BLaER1 (cell line): ENCODE measurements around the gene TTC39B.

Experiments
- H3K27ac ChIP-seq: shearing (Covaris generic); formaldehyde crosslinking; 2 replicates; pipeline ENCODE4 v1.8.1; 2022
- H3K27me3 ChIP-seq: shearing (Covaris generic); formaldehyde crosslinking; 2 replicates; pipeline ENCODE4 v1.8.1; 2022
- H3K36me3 ChIP-seq: shearing (Covaris generic); formaldehyde crosslinking; 2 replicates; pipeline ENCODE4 v1.8.1; 2022
- H3K4me1 ChIP-seq: shearing (Covaris generic); formaldehyde crosslinking; 2 replicates; pipeline ENCODE4 v1.8.1; 2022
- H3K4me2 ChIP-seq: shearing (Covaris generic); formaldehyde crosslinking; 2 replicates; pipeline ENCODE4 v1.8.1; 2022
- H3K4me3 ChIP-seq: shearing (Covaris generic); formaldehyde crosslinking; 2 replicates; pipeline ENCODE4 v1.8.1; 2022
- H3K9ac ChIP-seq: shearing (Covaris generic); formaldehyde crosslinking; 2 replicates; pipeline ENCODE4 v1.8.1; 2022
- H3K9me3 ChIP-seq: shearing (Covaris generic); formaldehyde crosslinking; 2 replicates; pipeline ENCODE4 v1.8.1; 2022
- H4K20me1 ChIP-seq: shearing (Covaris generic); formaldehyde crosslinking; 2 replicates; pipeline ENCODE4 v1.8.1; 2022
- Cebpa-rat ChIP-seq: shearing (Covaris generic); IDR thresholded peaks from 2 replicates; pipeline ENCODE4 v1.8.1; 2022

TTC39B gene

GRCh38 chr9:15144622-15145061 is 162.4 kb downstream of the TTC39B start:
- no peaks in the 10 kb centered on the region for H4K20me1 ChIP-seq
- TF ChIP-seq Cebpa-rat = no peak
- no peaks in the 10 kb centered on the region for H3K36me3 ChIP-seq
- no peaks in the 10 kb centered on the region for H3K27me3 ChIP-seq
- no peak overlapping the region for H3K4me2 ChIP-seq
- H3K9me3 ChIP-seq = no peaks in the 10 kb centered on the region
- no peak overlapping the region for H3K9ac ChIP-seq
- H3K4me1 ChIP-seq = peaks cover 6% of the 10 kb centered on the region
- no peak overlapping the region for H3K27ac ChIP-seq
- H3K4me3 ChIP-seq = no peak overlapping the region

- H3K9me3 ChIP-seq = no peaks in the 10 kb centered on the region
- no peak overlapping the region for H3K27ac ChIP-seq
- no peak overlapping the region for H3K4me2 ChIP-seq
- no peak for TF ChIP-seq Cebpa-rat
- H3K27me3 ChIP-seq = no peaks in the 10 kb centered on the region
- no peak overlapping the region for H3K4me3 ChIP-seq
- H4K20me1 ChIP-seq = no peaks in the 10 kb centered on the region
- H3K4me1 ChIP-seq = peaks cover 14% of the 10 kb centered on the region
- H3K36me3 ChIP-seq = no peaks in the 10 kb centered on the region
- no peak overlapping the region for H3K9ac ChIP-seq
These were observed 164.0 kb downstream of the TTC39B start for GRCh38 chr9:15142878-15143534.

- Histone ChIP-seq H3K27me3 (no peaks in the 10 kb centered on the region), H3K4me2 (peak overlapping the region; percentile 69), H4K20me1 (no peaks in the 10 kb centered on the region), H3K9ac (no peak overlapping the region), H3K27ac (no peak overlapping the region), H3K4me3 (no peak overlapping the region), H3K36me3 (no peaks in the 10 kb centered on the region), H3K9me3 (no peaks in the 10 kb centered on the region), H3K4me1 (peaks cover 14% of the 10 kb centered on the region)
- no peak for TF ChIP-seq Cebpa-rat
These were observed 167.0 kb downstream of the TTC39B start for GRCh38 chr9:15140051-15140450.

GRCh38 chr9:15139469-15139868 is 167.5 kb downstream of the TTC39B start:
- Histone ChIP-seq H3K4me2 (peak overlapping the region; percentile 69), H3K4me3 (no peak overlapping the region), H3K27ac (no peak overlapping the region), H3K4me1 (peaks cover 14% of the 10 kb centered on the region), H3K27me3 (no peaks in the 10 kb centered on the region), H3K36me3 (no peaks in the 10 kb centered on the region), H4K20me1 (no peaks in the 10 kb centered on the region), H3K9ac (no peak overlapping the region), H3K9me3 (no peaks in the 10 kb centered on the region)
- TF ChIP-seq Cebpa-rat = no peak

- H3K27ac ChIP-seq = no peak overlapping the region
- H3K4me3 ChIP-seq = no peak overlapping the region
- no peak overlapping the region for H3K9ac ChIP-seq
- no peaks in the 10 kb centered on the region for H4K20me1 ChIP-seq
- no peaks in the 10 kb centered on the region for H3K27me3 ChIP-seq
- peaks cover 14% of the 10 kb centered on the region for H3K4me1 ChIP-seq
- TF ChIP-seq Cebpa-rat = no peak
- H3K4me2 ChIP-seq = no peak overlapping the region
- H3K36me3 ChIP-seq = no peaks in the 10 kb centered on the region
- H3K9me3 ChIP-seq = no peaks in the 10 kb centered on the region
These were observed 168.7 kb downstream of the TTC39B start for GRCh38 chr9:15138357-15138686.

DNA sequence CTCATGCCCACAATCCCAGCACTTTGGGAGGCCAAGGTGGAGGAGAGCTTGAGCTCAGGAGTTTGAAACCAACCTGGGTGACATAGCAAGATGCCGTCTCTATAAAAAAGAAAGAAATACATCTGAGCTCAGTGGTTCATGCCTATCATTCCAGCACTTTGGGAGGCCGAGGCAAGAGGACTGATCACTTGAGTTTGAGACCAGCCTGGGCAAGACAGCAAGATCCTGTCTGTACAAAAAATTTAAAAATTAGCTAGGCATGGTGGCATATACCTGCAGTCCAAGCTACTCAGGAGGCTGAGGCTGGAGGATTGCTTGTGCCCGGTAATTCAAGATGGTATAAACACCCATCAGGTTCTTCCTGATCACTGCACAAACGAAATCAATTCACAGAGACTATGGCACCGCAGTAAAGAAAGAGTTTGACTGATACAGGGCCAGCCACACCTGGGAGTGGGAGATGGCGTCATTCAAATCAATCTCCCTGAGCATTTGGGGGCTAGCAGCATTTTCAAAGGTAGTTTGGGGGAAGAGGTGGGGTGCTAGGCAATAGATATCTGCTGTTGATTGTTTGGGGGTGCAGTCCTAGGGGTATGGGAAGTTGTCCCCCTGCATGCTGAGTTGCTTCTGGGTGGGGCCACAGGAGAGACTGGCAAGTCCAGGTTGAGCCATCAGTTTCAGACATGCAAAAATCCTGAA is 169.2 kb downstream of the TTC39B start:
- H3K4me3 ChIP-seq = no peak overlapping the region
- no peak overlapping the region for H3K27ac ChIP-seq
- peaks cover 14% of the 10 kb centered on the region for H3K4me1 ChIP-seq
- H4K20me1 ChIP-seq = no peaks in the 10 kb centered on the region
- no peak overlapping the region for H3K9ac ChIP-seq
- H3K27me3 ChIP-seq = no peaks in the 10 kb centered on the region
- H3K4me2 ChIP-seq = no peak overlapping the region
- H3K36me3 ChIP-seq = no peaks in the 10 kb centered on the region
- no peaks in the 10 kb centered on the region for H3K9me3 ChIP-seq
- no peak for TF ChIP-seq Cebpa-rat

DNA sequence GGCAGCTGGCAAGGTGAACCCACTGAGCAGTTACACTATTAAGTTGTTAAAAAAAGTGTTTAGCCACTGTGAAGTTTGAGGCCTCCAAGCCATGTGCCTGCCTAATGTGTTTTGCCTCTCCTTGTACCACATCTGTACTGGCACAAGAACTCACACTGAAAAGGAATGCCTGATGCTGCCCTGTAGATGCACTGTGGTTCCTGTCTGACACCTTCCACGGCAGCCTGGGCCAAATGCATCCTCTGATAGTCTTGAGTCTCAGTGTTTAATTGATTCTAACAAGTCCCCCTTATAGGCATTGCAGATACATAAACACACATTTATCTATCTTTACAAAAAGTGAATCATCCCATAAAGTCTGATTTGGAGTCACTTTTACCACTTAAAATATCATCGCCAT is 169.9 kb downstream of the TTC39B start:
- TF ChIP-seq Cebpa-rat = no peak
- Histone ChIP-seq H4K20me1 (no peaks in the 10 kb centered on the region), H3K27me3 (no peaks in the 10 kb centered on the region), H3K4me1 (peaks cover 14% of the 10 kb centered on the region), H3K4me3 (no peak overlapping the region), H3K4me2 (no peak overlapping the region), H3K36me3 (no peaks in the 10 kb centered on the region), H3K9ac (no peak overlapping the region), H3K9me3 (no peaks in the 10 kb centered on the region), H3K27ac (no peak overlapping the region)

GRCh38 chr9:15136646-15137045 is 170.4 kb downstream of the TTC39B start:
- no peaks in the 10 kb centered on the region for H4K20me1 ChIP-seq
- H3K4me1 ChIP-seq = peaks cover 14% of the 10 kb centered on the region
- no peak overlapping the region for H3K4me3 ChIP-seq
- no peak overlapping the region for H3K4me2 ChIP-seq
- no peak for TF ChIP-seq Cebpa-rat
- H3K27me3 ChIP-seq = no peaks in the 10 kb centered on the region
- no peak overlapping the region for H3K27ac ChIP-seq
- no peak overlapping the region for H3K9ac ChIP-seq
- H3K36me3 ChIP-seq = no peaks in the 10 kb centered on the region
- no peaks in the 10 kb centered on the region for H3K9me3 ChIP-seq

- Histone ChIP-seq H4K20me1 (no peaks in the 10 kb centered on the region), H3K9me3 (no peaks in the 10 kb centered on the region), H3K36me3 (no peaks in the 10 kb centered on the region), H3K9ac (no peak overlapping the region), H3K4me3 (no peak overlapping the region), H3K4me2 (no peak overlapping the region), H3K27ac (no peak overlapping the region), H3K4me1 (peaks cover 14% of the 10 kb centered on the region), H3K27me3 (no peaks in the 10 kb centered on the region)
- no peak for TF ChIP-seq Cebpa-rat
These were observed 171.7 kb downstream of the TTC39B start for GRCh38 chr9:15135164-15135792.

DNA sequence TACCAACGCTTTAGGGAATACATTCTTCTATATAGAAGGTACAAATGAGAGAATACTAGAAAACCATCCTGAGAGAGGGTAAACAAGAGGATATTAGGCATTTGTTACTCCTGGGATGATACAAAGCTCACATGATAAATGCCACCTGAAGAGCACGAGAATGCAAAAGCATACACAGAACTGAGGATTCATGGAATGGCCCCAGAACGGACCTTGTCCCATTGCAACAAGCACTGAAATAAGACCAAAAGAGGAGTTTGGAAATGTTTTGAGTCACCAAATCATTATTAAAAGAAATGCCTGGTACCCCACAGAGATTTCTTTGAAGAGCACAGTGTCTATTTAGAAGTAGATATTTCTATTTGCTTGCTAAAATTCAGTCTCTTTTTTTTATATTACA is 173.5 kb downstream of the TTC39B start:
- Histone ChIP-seq H3K27ac (no peak overlapping the region), H3K27me3 (0 out of 2 replicates have a peak, but pooled peaks cover 1% of the 10 kb centered on the region), H3K4me1 (no peaks in the 10 kb centered on the region), H3K9ac (no peak overlapping the region), H3K4me3 (no peak overlapping the region), H3K4me2 (no peak overlapping the region), H3K36me3 (no peaks in the 10 kb centered on the region), H4K20me1 (no peaks in the 10 kb centered on the region), H3K9me3 (no peaks in the 10 kb centered on the region)
- TF ChIP-seq Cebpa-rat = no peak
